ENCODE results near the gene NOS2.

NOS2 gene

GRCh38 chr17:27819145-27819544 lies 18.8 kb upstream of the NOS2 start:
- no peak for DNase-seq (ENCODE audit: low spot score)

- DNase-seq (ENCODE audit: low spot score): no peak
Measured at GRCh38 chr17:27818401-27819105, 18.2 kb upstream of the NOS2 start.

- no peak for DNase-seq (ENCODE audit: low spot score)
Measured at GRCh38 chr17:27817731-27818130, 17.4 kb upstream of the NOS2 start.

- no peak for DNase-seq (ENCODE audit: low spot score)
Measured at GRCh38 chr17:27816946-27817345, 16.6 kb upstream of the NOS2 start.

GRCh38 chr17:27811961-27812360 lies 11.6 kb upstream of the NOS2 start:
- no peak for DNase-seq (ENCODE audit: low spot score)

- DNase-seq (ENCODE audit: low spot score): no peak
Measured at GRCh38 chr17:27810902-27811557, 10.7 kb upstream of the NOS2 start.

GRCh38 chr17:27810211-27810901 lies 10.0 kb upstream of the NOS2 start:
- DNase-seq (ENCODE audit: low spot score): no peak

- DNase-seq (ENCODE audit: low spot score): no peak
Measured at GRCh38 chr17:27809555-27809954, 9.2 kb upstream of the NOS2 start.

GRCh38 chr17:27808628-27809027 lies 8.3 kb upstream of the NOS2 start:
- no peak for DNase-seq (ENCODE audit: low spot score)

GRCh38 chr17:27807567-27808470 lies 7.5 kb upstream of the NOS2 start:
- DNase-seq (ENCODE audit: low spot score): no peak

- peak; percentile 87 for DNase-seq (ENCODE audit: low spot score)
Measured at GRCh38 chr17:27805520-27806146, 5.3 kb upstream of the NOS2 start.

GRCh38 chr17:27804113-27804512 lies 3.8 kb upstream of the NOS2 start:
- DNase-seq (ENCODE audit: low spot score): no peak

GRCh38 chr17:27802962-27803680 lies 2.8 kb upstream of the NOS2 start:
- DNase-seq (ENCODE audit: low spot score): no peak

- no peak for DNase-seq (ENCODE audit: low spot score)
Measured at GRCh38 chr17:27802033-27802432, 1.7 kb upstream of the NOS2 start.

- DNase-seq (ENCODE audit: low spot score): no peak
Measured at GRCh38 chr17:27798376-27798775, 2.0 kb downstream of the NOS2 start.

- no peak for DNase-seq (ENCODE audit: low spot score)
Measured at GRCh38 chr17:27797390-27798091, 2.8 kb downstream of the NOS2 start.

GRCh38 chr17:27793906-27794569 lies 6.3 kb downstream of the NOS2 start:
- no peak for DNase-seq (ENCODE audit: low spot score)

GRCh38 chr17:27793168-27793905 lies 7.0 kb downstream of the NOS2 start:
- DNase-seq (ENCODE audit: low spot score): peak; percentile 32

- DNase-seq (ENCODE audit: low spot score): no peak
Measured at GRCh38 chr17:27792095-27792494, 8.2 kb downstream of the NOS2 start.
